GM18505 (cell line): ENCODE data around the gene ABT1.

Experiments
- ATAC-seq: cut with Tn5 transposase; IDR thresholded peaks from one replicate; pipeline ENCODE4 v1.9.1; 2021; ENCODE audit not compliant: unreplicated experiment
- POLR2A ChIP-seq: IDR thresholded peaks from 4 replicates; pipeline ENCODE4 v1.6.1; 2011; ENCODE audit warnings: borderline replicate concordance; ENCODE audit not compliant: insufficient read depth, insufficient read length; ENCODE audit errors: extremely low read depth

The ABT1 gene

DNA sequence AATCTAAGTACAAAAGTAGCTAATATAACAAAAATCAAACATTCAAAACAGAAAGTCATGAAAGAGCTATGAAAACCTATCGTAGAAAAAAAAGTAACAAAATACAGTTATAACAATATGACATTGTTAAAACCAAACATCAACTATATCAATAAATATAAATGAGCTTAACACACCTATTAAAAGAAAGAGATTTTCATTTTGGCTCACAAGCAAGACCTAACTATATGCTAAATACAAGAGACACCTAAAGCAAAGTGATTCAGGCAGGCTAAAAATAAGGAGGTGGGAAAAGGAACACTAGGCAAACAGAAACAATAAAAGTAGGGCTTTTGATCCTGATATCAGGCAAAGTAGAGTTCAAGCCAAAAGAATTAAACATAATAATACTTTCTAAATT, 49.3 kb downstream of the ABT1 start:
- no peak for ATAC-seq
- no peak for TF ChIP-seq POLR2A
